Mucosa of rectum (tissue), 2 donors: ENCODE data around the gene LRRC3C.

Experiments
- H3K27ac ChIP-seq, 2 donors: one replicate each; pipeline ENCODE4 v1.7.0; 2013; ENCODE audit warnings: inconsistent platforms in 2 of 2, low read depth in 2 of 2, low read length in 2 of 2
- H3K27me3 ChIP-seq, 2 donors: one replicate each; pipeline ENCODE4 v1.7.0; 2013; ENCODE audit warnings: low read length in 2 of 2; ENCODE audit not compliant: control insufficient read depth in 2 of 2, insufficient read depth in 2 of 2
- H3K36me3 ChIP-seq, 2 donors: one replicate each; pipeline ENCODE4 v1.7.0; 2013; ENCODE audit warnings: low read length in 2 of 2; ENCODE audit not compliant: control insufficient read depth in 2 of 2, insufficient read depth in 2 of 2
- H3K4me1 ChIP-seq, 2 donors: one replicate each; pipeline ENCODE4 v1.7.0; 2013; ENCODE audit warnings: low read length in 2 of 2, mild to moderate bottlenecking in 1 of 2; ENCODE audit not compliant: control insufficient read depth in 2 of 2, insufficient read depth in 2 of 2
- H3K4me3 ChIP-seq, 2 donors: one replicate each; pipeline ENCODE4 v1.7.0; 2013; ENCODE audit warnings: low read length in 2 of 2
- H3K9ac ChIP-seq, 2 donors: one replicate each; pipeline ENCODE4 v1.7.0; 2013; ENCODE audit warnings: low read length in 2 of 2, low read depth in 1 of 2, mild to moderate bottlenecking in 1 of 2
- H3K9me3 ChIP-seq, 2 donors: one replicate each; pipeline ENCODE4 v1.7.0; 2013; ENCODE audit warnings: low read length in 2 of 2; ENCODE audit not compliant: control insufficient read depth in 2 of 2
- donor health status: healthy.
- donor health status: Normal muscosa, but diverticular disease.

LRRC3C gene

DNA sequence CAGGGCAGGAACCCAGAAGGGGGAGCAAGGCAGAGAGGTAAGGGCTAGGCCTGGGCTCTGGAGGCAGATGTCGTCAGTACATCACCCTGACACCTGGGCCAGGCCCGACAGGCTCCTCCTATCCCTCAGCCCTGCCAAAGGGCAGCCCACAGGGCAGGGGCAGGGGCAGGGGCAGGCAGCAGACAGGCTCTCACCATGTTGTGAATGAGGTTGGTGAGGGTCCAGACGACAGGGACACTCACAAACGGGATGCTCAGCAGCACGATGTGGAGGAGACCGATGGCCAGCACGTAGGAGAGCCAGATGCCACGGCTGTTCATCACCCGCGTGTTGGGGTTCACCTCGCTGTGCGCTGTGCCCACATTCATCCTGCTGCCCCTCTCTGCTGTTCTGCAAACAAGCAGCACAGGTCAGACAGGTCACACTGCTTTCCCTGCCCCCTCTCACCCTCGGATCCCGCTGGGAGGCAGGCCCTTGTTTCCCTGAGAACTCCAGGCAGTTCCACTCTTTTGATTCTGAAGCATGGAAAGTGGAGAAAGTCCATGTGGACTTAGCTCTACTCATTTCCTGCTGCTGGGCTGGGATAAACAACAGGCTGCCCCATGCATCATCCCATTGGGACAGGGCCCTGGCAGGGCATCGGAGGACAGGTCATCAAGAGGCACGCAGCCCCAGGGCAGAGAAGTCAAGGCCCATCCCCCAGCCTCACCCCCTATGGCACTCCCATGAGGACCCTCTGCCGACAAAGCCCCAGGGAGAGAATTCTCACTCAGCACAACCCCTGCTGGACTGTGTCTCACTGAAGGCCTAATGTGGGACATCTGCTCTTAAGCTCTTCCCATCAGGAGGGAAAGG is 3.5 kb upstream of the LRRC3C start:
- H3K9ac ChIP-seq: no peak overlapping the region
- H3K27ac ChIP-seq: no peak overlapping the region

DNA sequence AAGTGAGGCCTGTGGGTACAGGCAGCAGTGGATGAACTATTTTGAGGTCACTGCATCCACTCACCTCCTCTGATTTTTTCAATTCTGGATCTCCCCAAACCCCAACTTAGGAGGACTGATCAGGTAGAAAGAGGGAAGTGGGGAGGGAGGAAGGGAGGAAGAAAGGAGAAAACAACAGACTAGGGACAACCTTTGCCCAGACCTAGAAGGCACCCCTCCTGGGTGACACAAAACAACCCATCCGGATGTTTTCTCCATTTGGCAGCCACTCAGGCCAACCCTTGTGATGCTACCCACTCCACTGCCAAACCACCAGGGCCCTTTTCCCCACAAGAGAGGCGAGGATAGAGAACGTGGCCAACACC is 2.9 kb upstream of the LRRC3C start:
- Histone ChIP-seq H3K4me1 (peaks cover 15 to 31% of the 10 kb centered on the region in 2 donors), H3K9me3 (no peaks in the 10 kb centered on the region), H3K27me3 (no peaks in the 10 kb centered on the region), H3K9ac (no peak overlapping the region), H3K4me3 (no peak overlapping the region), H3K36me3 (peaks cover 33 to 40% of the 10 kb centered on the region in 2 donors), H3K27ac (no peak overlapping the region)

More for the DNA sequence above, 3.5 kb upstream of the LRRC3C start:
- Histone ChIP-seq H3K4me1 (peaks cover 18 to 35% of the 10 kb centered on the region in 2 donors), H3K27me3 (no peaks in the 10 kb centered on the region), H3K36me3 (peaks cover 33 to 42% of the 10 kb centered on the region in 2 donors), H3K9me3 (no peaks in the 10 kb centered on the region), H3K4me3 (no peak overlapping the region)

DNA sequence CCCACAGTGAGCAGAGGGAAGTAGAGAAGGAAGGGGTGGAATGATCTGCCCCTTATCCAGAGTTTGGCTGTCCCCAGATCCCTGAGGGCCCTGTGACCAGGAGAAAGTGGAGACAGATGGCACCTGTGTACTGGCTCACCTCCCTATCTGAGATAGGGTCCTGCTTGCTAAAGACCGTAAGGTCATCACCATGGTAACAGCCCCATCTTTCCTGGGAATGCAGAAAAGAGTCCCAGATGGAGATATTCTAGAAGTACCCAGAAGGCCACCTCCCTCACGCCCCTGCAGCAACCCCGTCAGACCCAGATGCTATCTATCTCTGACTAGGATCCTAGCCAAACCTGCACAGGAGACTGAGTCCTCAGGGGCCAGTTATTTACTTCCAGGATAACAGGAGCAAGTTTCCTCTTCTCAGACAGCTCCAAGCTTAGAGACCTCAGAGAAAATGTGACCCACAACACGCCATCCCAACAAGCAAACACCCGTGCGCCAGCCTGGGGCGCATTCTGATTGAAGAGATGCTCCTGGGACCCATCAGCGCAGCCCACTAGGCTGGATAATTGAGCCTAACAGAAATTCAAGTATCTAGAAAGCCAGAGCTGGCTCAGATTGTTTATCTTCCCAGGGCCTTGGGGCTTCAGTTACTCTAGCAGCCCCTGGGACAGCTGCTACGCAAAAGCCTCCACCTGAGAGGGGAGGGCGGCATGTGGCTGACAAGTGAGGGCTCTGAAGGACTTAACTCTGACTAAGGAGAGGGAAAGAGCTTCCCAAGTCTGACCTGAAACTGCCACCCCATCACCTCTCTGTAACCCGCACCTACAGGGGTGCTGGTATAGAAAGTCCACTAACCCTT is 2.0 kb upstream of the LRRC3C start:
- peaks cover 15 to 31% of the 10 kb centered on the region in 2 donors for H3K4me1 ChIP-seq
- H3K9me3 ChIP-seq: no peaks in the 10 kb centered on the region
- peak overlapping the region in 1 of 2 donors; percentile 91 for H3K27ac ChIP-seq
- peak overlapping the region in 1 of 2 donors; percentile 80 for H3K9ac ChIP-seq
- H3K36me3 ChIP-seq: peaks cover 31 to 36% of the 10 kb centered on the region in 2 donors
- H3K4me3 ChIP-seq: peak overlapping the region in 1 of 2 donors; percentile 92
- no peaks in the 10 kb centered on the region for H3K27me3 ChIP-seq

DNA sequence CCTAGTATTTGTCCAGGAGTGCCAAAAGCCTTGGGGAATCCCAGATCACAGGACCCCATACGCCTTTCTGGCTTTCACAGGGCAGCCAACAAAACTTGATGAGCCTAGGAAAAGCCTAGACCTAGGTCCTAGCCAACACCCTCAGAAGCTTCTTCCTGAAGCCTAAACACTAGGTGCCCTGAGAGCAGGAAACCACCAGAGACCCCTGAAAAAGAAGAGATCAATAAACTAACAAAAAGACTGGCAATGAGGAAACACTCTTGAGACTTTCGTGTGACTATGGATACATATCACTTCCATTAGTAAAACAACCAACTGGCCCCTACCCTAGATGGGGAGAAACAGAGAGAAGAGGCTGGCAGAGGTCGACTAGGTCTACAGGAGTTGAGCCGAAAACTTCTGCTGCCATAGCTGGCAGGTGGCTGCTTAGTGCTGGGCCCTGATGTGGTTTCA is 1.4 kb upstream of the LRRC3C start:
- H3K4me3 ChIP-seq: peak overlapping the region; percentile 80 to 92
- peaks cover 15 to 31% of the 10 kb centered on the region in 2 donors for H3K4me1 ChIP-seq

DNA sequence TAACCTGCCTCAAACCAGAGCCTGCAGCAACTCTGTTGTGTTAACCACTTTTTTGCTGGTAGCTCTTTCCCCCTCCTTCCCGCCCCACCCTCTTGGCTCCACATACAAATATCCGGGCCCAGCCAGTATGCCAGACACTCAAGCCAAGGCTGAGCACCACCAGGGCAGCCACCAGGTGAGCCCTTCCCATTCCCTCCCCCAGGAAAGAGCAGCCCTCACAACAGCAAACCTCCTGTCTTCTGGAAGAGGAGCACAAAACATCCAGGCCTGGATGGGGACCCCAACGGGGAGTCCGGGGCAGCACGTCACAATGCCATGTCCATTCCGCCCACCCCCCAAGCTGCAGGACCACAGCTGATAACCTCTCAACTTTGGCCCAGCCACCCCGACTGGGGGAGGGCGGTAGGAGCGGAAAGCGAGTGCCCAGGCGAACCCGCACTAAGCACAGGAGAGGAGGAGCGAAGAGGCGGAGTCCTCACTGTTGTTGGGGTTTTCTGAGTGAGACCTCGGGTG is 888 bp upstream of the LRRC3C start:
- H3K27me3 ChIP-seq: no peaks in the 10 kb centered on the region
- peaks cover 15 to 31% of the 10 kb centered on the region in 2 donors for H3K4me1 ChIP-seq
- no peaks in the 10 kb centered on the region for H3K9me3 ChIP-seq
- H3K4me3 ChIP-seq: peak overlapping the region; percentile 80 to 92
- H3K9ac ChIP-seq: peak overlapping the region; percentile 79 to 80
- H3K36me3 ChIP-seq: peaks cover 23 to 26% of the 10 kb centered on the region in 2 donors
- peak overlapping the region; percentile 89 to 91 for H3K27ac ChIP-seq

More for the DNA sequence above, 1.4 kb upstream of the LRRC3C start:
- H3K36me3 ChIP-seq: peaks cover 27 to 31% of the 10 kb centered on the region in 2 donors
- H3K27me3 ChIP-seq: no peaks in the 10 kb centered on the region
- peak overlapping the region in 1 of 2 donors; percentile 91 for H3K27ac ChIP-seq
- H3K9ac ChIP-seq: peak overlapping the region; percentile 79 to 80
- H3K9me3 ChIP-seq: no peaks in the 10 kb centered on the region

DNA sequence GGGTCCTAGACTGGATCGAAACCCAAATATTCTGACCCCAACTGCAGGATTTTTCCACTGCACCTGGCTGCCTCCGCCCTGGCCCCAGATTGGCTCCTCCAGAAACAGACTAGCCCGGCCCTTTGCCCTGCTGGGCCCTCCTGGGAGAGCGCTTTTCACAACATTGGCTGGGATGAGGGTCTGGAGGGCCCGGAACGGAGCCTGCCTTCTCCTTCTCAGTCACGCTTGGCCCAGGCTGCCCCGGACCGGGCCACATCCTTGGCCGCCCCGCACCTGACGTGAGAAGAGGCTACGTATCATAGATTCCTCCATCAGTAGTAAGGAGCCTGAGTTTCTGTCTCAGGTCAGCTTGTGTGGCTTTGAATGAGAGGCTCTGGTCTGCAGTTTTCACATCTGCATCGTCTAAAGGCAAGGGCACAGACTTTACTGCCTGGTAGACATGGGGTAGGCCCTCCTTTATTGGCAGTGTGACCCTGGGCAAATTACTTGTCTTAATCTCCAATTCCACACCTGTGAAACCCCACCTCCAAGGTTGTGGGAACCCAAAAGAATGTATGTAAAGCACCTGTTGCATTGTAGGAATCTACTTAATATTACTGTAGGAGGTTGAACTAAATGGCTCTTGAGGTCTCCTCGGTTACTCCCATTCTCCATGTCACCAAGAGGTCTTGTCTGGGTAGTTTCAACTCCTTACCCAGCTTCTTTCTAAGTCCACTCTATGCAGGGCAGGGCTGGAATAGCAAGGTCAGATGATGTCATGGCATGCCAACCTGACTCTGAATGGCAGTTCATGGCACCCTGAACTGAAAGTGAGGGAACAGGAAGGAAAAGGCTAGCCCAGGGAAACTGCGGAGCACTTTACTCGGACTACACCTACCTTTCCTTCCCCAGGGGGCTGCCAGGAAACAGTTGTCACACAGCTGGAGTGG is 661 bp downstream of the LRRC3C start:
- peak overlapping the region; percentile 75 to 89 for H3K9ac ChIP-seq
- H3K4me3 ChIP-seq: peak overlapping the region; percentile 80 to 92
- H3K27me3 ChIP-seq: no peaks in the 10 kb centered on the region
- H3K4me1 ChIP-seq: peaks cover 15 to 31% of the 10 kb centered on the region in 2 donors
- H3K27ac ChIP-seq: peak overlapping the region; percentile 89 to 91
- no peaks in the 10 kb centered on the region for H3K9me3 ChIP-seq
- H3K36me3 ChIP-seq: peaks cover 8 to 10% of the 10 kb centered on the region in 2 donors

DNA sequence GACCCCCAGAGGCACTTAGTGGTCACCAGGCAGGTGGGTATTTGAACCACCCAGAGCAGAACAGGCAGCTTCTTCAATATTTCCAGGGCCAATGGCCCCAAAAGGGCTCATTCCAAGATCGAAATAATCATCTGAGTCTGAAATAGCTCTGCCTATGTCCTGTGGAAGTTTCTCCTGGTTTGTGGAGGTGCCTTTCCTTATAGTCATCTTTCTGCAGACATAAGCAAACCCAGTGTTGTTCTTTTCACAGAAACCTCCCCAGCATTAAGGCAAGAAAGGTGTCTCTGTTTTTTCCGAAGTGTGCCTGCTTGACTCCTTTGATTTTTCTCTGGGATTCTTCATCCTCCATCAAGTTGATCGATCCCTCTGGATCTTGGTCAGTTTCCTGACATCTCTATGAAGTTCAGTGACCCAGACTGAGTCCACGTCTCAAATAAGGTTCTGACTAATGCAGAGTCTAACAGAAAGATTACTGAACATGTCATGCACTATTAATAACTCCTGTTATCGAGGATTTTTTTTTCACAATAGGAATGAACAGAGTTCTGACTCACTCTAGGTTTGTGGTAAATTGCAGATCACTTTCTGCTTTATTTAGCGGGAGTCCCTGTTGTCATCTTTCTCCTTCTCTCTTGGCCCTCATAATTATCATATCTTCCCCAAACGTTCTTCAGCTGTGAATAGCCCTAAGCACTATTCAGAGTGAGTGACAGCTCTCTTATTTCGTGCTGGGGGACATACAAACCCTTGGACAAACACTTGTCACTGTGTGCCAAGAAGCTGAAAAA is 1.5 kb downstream of the LRRC3C start:
- no peaks in the 10 kb centered on the region for H3K27me3 ChIP-seq
- H3K27ac ChIP-seq: peak overlapping the region in 1 of 2 donors; percentile 89
- no peak overlapping the region for H3K4me3 ChIP-seq
- peaks cover under 1 to 2% of the 10 kb centered on the region in 2 donors for H3K36me3 ChIP-seq
- H3K4me1 ChIP-seq: peaks cover 15 to 30% of the 10 kb centered on the region in 2 donors
- no peak overlapping the region for H3K9ac ChIP-seq
- no peaks in the 10 kb centered on the region for H3K9me3 ChIP-seq

DNA sequence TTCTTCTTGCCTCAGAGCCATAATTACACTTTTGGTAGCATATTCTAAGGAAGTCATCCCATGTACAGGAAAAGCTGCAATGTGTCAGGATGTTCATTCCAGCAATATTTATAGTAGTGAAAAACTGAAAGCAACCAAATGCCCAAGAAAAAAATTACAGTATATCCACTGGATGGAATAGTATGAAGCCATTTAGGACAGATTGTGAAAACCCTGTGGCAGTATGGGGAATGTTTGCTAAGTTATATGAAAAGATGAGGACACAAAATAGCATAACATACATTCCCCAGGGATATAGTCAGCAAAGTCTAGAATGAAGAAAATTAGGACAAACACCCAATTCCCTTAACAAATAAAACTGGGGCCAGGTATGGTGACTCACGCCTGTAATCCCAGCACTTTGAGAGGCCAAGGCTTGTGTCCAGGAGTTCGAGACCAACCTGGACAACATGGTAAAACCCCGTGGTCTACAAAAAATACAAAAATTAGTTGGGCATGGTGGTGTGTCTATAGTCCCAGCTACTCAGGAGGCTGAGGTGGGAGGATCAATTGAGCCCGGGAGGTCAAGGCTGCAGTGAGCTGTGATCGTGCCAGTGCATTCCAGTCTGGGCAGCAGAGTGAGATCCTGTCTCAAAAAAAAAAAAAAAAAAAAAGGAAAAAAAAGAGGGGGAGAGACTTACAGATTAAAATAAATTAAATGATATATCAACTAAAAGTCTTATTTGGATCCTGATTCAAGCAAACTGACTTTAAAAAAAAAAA is 2.3 kb downstream of the LRRC3C start:
- H3K27ac ChIP-seq: no peak overlapping the region
- H3K9me3 ChIP-seq: no peaks in the 10 kb centered on the region
- H3K36me3 ChIP-seq: no peaks in the 10 kb centered on the region
- no peak overlapping the region for H3K4me3 ChIP-seq
- no peaks in the 10 kb centered on the region for H3K27me3 ChIP-seq
- H3K4me1 ChIP-seq: peaks cover 9 to 29% of the 10 kb centered on the region in 2 donors
- no peak overlapping the region for H3K9ac ChIP-seq
